Cardiac fibroblast (primary cell): ENCODE data around the gene AKAP13.

Experiments used
- DNase-seq, 2 donors: peaks; one replicate each; pipeline versions ENCODE4 v3.0.0 to v3.0.0-alpha.2; 2010; ENCODE audit warnings: low read depth in 2 of 2
- H3K4me3 ChIP-seq, 2 donors: replicated peaks in 1 of 2; 1 replicate in 1 of 2; 2 replicates in 1 of 2; pipeline ENCODE4 v1.5.1; 2011; ENCODE audit warnings: low read depth in 2 of 2, low read length in 2 of 2, mild to moderate bottlenecking in 2 of 2, moderate library complexity in 1 of 2
- TF ChIP-seq, protein P1 (sequence below): IDR thresholded peaks from one replicate; pipeline ENCODE4 v1.5.1; 2011; ENCODE audit warnings: low read depth, mild to moderate bottlenecking, low read length, inconsistent platforms

The AKAP13 gene

DNA sequence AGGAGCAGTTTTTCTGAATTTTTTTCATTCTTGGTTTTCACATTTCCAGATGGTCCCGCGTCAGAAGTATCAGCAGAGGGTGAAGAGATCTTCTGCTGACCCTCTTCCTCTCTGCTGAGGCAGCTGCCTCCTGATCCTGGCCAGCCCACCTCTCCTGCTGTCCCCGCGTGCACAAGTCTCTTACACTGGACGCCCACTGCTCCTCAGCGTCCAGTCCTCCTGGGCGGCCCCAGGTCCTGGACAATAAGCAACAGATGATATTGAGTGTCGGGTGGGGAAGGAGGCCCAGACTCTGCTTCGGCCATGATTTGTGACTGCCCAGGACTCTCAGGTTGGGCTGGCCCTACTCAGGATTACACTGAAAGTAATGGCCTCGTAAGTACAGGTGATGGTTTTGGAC lies 364.2 kb downstream of the AKAP13 start:
- DNase-seq: no peak
- H3K4me3 ChIP-seq: no peak overlapping the region
- TF ChIP-seq, protein P1, sequence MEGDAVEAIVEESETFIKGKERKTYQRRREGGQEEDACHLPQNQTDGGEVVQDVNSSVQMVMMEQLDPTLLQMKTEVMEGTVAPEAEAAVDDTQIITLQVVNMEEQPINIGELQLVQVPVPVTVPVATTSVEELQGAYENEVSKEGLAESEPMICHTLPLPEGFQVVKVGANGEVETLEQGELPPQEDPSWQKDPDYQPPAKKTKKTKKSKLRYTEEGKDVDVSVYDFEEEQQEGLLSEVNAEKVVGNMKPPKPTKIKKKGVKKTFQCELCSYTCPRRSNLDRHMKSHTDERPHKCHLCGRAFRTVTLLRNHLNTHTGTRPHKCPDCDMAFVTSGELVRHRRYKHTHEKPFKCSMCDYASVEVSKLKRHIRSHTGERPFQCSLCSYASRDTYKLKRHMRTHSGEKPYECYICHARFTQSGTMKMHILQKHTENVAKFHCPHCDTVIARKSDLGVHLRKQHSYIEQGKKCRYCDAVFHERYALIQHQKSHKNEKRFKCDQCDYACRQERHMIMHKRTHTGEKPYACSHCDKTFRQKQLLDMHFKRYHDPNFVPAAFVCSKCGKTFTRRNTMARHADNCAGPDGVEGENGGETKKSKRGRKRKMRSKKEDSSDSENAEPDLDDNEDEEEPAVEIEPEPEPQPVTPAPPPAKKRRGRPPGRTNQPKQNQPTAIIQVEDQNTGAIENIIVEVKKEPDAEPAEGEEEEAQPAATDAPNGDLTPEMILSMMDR: no peak

DNA sequence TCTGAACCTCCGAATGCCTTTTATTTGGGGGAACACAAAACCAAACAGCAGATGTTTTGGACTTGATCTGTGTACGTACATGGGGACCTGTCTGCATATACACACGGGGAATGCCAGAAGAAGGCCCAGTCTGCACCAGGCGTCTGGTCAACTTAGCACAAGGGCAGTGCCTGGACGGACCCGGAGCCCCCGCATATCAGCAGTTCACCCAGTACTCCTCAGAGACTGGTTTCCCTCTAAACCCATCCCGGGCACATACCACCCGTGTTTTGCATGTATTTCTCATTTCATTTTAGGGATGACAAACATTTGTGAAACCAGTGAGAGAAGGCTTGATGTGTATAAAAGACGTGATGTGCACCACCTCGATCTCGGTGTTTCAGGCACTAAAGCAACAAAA lies 364.6 kb downstream of the AKAP13 start:
- TF ChIP-seq, protein P1: no peak
- H3K4me3 ChIP-seq: no peak overlapping the region
- no peak for DNase-seq

DNA sequence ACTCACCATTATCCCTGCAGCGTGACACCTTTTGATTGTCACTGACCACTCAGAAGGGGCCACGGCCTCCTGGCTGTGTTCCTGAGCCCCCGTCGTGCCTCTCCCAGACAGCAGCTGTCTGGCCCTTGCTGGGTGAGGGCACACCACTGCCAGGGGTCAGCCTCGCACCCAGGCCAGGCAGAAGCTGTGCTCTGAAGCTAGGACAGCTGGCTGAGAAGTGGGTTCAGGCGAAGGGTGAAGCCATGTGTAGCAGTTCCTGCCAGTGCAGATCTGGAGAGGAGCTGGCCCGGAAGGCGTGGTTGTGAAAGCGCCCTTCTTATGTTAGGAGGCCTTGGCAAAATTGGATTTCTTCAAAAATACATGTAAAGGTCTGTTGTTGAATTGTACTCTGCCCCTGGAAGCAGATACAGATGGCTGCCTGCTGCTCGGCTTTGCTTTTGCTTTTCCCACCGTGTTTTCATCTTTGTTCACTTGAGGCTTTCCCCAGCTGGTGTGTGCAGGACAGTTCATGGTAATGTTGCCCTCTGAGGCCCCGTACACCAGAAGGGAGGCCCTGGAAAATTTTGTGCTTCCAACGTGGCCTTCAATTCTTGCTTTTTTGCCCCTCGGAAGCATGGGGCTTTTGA lies 365.2 kb downstream of the AKAP13 start:
- DNase-seq: no peak
- TF ChIP-seq, protein P1: no peak
- H3K4me3 ChIP-seq: no peak overlapping the region

DNA sequence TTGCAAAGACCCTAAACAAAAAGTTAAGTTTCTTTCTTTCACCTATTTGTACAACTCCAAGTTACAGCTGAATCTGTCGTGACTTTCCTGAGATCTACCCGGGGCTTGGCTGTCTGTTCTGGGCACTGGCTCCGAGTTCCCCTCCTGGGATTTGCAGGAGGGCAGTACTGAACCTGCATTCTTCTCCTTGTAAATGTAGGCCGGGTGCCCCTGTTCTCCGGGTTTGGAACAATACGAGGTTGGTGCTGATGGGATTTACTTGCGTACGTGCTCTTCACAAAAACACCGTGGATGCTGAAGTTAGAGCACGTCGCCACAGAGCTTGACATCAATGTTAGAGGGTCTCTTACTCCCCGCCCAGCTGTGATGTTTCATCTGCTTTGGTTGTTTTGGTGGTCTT lies 366.2 kb downstream of the AKAP13 start:
- TF ChIP-seq, protein P1: no peak
- no peak overlapping the region for H3K4me3 ChIP-seq
- no peak for DNase-seq

DNA sequence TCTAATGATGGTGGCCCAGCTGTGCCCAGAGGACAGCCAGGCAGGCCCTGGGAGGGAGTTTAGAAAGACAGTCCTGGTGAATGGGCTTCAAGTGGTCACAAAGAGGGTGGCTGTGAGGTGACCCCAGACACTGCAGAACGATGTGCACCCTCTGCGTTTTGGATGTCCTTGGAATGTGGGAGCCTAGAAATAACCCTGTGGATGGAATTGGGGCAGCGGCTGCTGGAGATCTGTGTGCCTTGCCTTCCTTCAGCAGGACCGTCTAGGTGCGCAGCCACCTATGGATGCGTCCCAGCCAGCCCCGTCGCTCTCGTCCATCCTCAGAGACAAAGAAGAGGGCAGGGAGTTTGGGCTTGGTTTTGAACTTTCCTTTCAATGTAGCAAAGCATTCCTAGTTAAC lies 367.8 kb downstream of the AKAP13 start:
- no peak overlapping the region for H3K4me3 ChIP-seq
- TF ChIP-seq, protein P1: no peak
- no peak for DNase-seq

DNA sequence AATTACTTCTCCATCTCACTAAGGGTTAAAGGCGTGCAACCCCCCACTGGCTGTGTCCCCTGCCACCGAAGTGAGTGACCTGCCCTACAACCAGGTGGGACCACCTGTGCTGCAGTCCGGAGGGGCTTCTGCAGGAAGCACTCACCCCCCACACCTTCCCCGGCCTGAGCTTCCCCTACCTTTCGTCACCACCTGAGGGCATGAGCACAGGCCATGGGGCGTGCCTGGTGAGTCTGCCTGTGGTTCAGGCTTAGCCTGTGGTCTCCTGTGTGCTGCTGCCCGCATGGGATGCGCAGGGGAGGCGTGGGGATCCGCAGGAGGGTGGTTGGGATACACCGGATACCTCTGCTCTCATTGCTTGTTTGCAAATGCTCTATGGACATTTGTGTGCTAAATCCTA lies 368.3 kb downstream of the AKAP13 start:
- no peak for DNase-seq
- TF ChIP-seq, protein P1: no peak
- no peak overlapping the region for H3K4me3 ChIP-seq
